Stimulated activated CD8-positive, alpha-beta memory T cell treated with anti-CD3 and anti-CD28 coated beads, Interleukin-15, amount 100 ng/mL, for 4 hours (primary cell): Measurements from ENCODE around the gene TACR3.
"Not testable (repeated sequence)": the region's sequence is repeated elsewhere in the genome, so short reads cannot be mapped to it uniquely, and the experiment has no call there.

Source experiments
- DNase-seq, 2 donors: peaks; one replicate each; pipeline ENCODE4 v3.0.0-alpha.2; 2020; ENCODE audit warnings: low read depth in 2 of 2

Gene TACR3

DNA sequence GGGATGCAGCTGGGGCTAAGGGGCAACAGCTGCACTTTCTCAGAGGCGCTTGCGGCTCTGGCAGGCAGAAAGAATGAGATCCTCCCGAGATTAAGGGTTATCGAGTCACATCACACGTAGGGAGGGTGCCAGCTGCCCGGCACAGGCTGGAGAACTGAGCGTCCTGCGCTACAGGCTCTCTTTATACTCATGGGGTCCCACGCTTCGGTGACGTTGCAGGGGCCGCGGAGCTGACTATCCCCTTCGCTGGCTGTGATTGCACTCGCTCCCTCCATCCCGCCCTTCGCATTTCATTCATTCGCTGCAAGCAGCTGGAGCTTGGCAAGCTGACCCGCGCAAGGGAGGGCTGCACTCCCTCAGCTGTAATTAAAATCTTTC lies at the start of gene TACR3:
TSS of gene TACR3 (minus strand) at position 156 of the 378 bp plus-strand sequence. CDS start 310 bp downstream, outside the sequence.
- DNase-seq: no peak

- no peak for DNase-seq
Observed at GRCh38 chr4:103757631-103758030, 37.8 kb upstream of the TACR3 start.

DNA sequence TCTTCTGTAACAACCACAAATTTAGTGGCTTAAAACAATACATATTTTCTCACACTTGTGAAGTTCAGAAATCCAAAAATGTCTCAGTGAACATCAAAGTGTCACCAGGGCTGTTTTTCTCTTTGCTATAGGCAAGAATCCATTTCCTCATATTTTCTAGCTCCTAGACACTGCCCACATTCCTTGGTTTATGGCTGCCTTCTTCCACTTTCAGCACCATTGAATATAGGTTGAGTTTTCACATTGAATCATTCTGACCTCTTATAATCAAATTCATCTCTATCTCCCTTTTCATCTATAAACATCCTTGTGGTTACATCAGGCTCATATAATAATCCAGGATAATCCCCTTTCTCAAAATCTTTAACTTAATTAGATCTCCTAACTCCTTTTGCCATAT lies 37.0 kb upstream of the TACR3 start:
- DNase-seq: no peak

DNA sequence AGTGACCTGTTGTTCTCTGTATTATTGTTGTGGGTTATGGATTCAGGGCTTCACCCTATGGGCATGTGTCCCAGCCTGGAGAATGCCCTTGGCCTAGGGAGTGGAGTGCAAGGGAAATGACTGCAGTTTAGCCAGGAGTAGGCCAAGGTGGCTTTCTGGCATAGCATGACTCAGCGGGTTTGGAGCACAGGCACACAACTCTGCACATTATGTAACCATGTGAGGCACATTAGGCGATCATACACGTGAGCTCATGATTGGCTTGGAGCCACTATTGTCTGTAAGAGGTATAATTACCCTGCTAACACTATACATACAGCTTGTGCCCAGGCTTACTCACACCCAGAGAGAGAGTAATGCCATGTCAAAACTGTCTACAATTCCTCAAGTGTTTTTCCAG lies 35.1 kb upstream of the TACR3 start:
- no peak for DNase-seq

DNA sequence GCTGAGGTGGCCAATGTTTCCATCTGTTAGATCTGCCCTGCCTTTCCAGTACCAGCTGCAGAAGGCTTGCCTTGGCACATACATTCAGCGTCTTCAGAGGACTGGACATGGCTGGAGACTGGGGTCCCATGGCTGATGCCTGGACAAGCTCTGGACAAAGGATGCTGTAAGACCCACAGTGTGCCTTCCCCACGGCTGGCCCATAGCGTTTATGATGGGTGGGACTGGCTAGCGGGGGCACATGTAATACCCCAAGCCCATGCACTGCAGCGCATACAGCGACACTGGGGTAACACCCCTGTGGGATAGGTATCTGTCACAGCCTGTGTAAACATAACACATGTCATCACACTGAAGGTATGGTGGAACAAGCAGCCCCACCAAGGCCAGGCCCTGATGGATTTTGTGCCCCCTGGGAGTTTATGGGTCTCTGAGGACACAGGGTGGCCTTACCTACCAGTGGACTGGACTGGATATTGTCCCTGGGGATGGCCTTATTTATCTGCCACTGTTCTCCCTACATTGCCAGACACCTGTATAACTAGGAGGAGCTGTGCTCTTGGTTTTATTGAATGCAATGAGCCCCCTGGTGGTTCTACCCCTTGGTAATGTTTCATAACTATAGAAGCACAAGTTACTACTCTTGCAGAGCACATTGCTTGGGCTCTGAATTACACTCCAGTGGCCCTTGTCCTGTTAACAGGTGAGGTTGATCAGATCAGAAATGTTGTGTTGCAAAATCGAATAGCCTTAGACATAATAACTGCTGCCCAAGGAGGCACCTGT lies 34.3 kb upstream of the TACR3 start:
- no peak for DNase-seq

DNA sequence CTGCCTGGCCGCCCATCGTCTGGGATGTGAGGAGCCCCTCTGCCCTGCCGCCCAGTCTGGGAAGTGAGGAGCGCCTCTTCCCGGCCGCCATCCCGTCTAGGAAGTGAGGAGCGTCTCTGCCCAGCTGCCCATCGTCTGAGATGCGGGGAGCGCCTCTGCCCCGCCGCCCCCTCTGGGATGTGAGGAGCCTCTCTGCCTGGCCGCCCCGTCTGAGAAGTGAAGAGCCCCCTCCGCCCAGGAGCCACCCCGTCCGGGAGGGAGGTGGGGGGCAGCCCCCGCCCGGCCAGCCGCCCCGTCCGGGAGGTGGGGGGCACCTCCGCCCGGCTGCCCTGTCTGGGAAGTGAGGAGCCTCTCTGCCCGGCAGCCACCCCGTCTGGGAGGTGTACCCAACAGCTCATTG lies 3.4 kb upstream of the TACR3 start:
- not testable (repeated sequence) for DNase-seq

DNA sequence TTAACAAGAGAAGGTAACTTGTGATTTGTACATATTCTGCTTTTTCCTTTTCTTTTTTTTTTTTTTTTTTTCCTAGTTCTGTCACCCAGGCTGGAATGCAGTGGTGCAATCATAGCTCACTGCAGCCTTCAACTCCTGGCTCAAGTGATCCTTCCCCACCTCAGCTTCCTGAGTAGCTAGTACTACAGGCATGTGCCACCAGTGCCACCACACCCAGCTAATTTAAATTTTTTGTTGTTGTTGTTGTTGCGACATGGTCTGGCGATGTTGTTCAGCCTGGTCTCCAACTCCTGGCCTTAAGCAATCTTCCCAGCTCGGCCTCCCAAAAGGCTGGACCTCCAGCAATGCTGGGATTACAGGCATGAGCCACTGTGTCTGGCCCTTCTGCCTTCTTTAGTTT lies 1.5 kb upstream of the TACR3 start:
- DNase-seq: no peak

- DNase-seq: no peak
Observed at GRCh38 chr4:103720661-103721060, 876 bp upstream of the TACR3 start.

DNA sequence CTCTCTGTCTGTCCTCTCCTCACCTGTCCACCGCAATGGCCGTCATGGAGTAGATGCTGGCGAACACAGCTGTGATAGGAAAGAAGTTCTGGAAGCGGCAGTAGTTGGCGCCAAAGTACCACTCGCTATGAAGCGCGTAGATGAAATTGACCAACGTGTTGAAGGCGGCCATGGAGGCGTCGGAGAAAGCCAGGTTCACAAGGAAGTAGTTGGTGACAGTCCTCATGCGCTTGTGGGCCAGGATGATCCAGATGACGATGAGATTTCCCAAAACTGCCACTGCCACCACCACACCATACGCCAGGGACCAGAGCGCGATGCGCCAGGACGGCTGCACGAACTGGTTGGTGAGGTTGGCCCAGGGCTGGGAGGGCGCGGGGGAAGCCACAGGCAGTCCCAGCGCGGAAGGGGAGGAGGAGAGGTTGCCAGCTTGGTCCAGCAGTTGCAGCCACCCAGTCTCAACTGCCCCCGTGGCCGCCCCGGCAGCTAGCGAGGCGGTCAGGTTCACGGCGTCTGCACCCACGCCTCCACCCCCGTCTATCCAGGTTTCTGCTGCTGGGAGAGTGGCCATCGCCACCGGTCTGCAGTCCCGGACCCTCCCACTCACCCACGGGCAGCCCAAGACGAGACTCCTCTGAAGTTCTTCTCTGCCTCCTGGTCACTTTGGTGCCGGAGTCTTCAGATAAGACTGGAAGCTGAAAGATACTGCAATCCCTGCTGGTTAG lies 518 bp downstream of the TACR3 start:
- no peak for DNase-seq

DNA sequence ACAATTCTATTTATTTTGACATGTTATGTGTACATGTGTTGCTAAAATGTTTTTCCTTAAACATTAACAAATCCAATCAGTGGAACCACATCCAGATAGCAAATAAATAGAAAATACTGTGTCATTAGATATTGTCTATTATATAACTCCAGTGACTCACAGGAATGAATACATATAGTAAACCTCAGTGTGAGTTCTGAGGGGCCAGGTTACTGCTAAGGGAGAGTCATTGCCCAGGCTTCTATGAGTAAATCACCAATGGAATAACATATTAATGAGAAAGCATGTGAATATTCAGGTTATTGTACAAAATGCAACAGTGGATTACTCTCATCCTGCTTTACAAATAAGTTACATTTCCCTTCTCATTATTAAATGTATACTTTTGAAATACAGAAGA lies 27.2 kb downstream of the TACR3 start:
- DNase-seq: no peak

GRCh38 chr4:103673983-103674382 lies 45.8 kb downstream of the TACR3 start:
- no peak for DNase-seq

DNA sequence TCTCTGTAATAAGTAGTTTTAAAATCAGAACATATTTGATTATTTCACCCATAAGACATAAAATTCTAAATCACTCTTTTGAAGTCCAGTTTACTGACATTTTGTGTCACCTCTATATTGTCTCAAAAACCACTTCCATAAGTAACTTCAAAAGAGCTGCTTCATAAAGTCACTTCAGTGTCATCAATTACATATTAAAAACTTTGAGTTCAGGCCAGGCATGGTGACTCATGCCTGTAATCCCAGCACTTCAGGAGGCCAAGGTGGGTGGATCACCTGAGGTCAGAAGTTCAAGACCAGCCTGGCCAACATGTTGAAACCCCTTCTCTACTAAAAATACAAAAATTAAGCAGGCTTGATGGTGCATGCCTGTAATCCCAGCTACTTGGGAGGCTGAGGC lies 53.0 kb downstream of the TACR3 start:
- DNase-seq: not testable (repeated sequence)

- no peak for DNase-seq
Observed at GRCh38 chr4:103664436-103665075, 55.2 kb downstream of the TACR3 start.

- no peak for DNase-seq
Observed at GRCh38 chr4:103648541-103648940, 71.2 kb downstream of the TACR3 start.

- no peak for DNase-seq
Observed at GRCh38 chr4:103645991-103646390, 73.8 kb downstream of the TACR3 start.

GRCh38 chr4:103634236-103634635 lies 85.5 kb downstream of the TACR3 start:
- DNase-seq: no peak

DNA sequence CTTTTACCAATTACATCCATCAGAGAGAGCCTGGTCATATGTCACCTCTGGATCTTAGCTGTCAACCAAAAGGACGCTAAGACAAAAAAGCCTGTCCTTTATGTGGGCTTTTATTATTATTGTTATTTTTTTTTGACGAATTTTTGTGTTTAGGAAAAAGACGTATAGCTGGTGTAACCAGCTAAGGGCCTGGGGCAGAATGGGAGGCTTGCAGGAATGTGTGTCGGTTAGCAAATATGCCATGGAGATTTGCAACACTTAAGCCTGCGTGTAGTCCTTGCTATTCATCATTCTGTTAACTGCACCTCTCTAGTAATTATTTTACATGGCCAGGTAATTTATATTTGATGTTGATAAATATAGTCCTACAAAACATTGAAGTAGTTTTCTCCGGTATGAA lies 93.5 kb downstream of the TACR3 start:
- no peak for DNase-seq

- no peak for DNase-seq
Observed at GRCh38 chr4:103591841-103592240, 127.9 kb downstream of the TACR3 start.

DNA sequence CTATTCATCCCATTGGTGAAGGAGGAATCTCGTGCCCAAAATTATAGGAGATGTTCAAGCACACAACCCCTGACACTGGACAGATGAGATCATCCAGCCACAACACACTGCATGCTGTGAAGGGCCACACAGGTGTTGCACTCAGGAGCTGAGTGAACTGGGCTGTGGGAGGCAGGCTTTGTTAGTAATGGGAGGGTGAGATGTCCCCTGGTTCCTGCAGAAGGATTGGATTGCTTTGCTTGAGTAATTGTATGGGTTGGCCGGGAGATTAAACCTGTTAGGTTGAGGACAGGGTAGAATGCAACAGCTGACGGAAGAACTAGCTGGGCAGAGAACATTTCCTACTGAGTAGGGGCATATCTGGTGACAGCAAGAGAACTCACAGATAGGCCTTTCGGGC lies 152.2 kb downstream of the TACR3 start:
- DNase-seq: no peak

DNA sequence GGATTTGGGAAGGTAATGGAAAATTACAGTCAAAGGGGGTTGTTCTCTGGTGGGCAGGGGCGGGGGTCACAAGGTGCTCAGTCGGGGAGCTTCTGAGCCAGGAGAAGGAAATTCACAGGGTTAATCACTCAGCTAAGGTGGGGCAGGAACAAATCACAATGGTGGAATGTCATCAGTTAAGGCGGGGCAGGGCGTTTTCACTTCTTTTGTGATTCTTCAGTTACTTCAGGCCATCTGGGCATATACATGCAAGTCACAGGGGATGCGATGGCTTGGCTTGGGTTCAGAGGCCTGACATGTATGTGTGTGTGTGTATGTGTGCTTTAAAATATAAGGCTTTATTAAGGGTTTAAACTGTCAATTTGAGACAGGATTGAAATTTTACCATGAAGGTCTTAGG lies 160.6 kb downstream of the TACR3 start:
- DNase-seq: not testable (repeated sequence)
